Lung (tissue), 12 donors: Measurements from ENCODE around the gene CRB2. TPM values are rescaled to one million over a fixed set of nuclear protein-coding genes. Genes with fewer than 3 reads are reported as not detected.

Experiments
- ATAC-seq: fragments of 200-7000 bp; cut with Tn5 transposase; one replicate; pipeline ENCODE4 v1.9.1; 2020; ENCODE audit warnings: moderate number of reproducible peaks; ENCODE audit not compliant: insufficient read depth, low FRiP score
- DNase-seq, 3 donors: peaks; one replicate each; pipeline ENCODE4 v3.0.0-alpha.2; 2013 to 2017
- H3K27ac ChIP-seq, 2 donors: one replicate each; pipeline ENCODE4 v1.5.1; 2013; ENCODE audit warnings: mild to moderate bottlenecking in 2 of 2, moderate library complexity in 2 of 2, control low read depth in 1 of 2, inconsistent platforms in 1 of 2, low read depth in 1 of 2, low read length in 1 of 2
- H3K27me3 ChIP-seq, 3 donors: one replicate each; pipeline ENCODE4 v1.5.1; 2013; ENCODE audit warnings: low read length in 2 of 3; ENCODE audit not compliant: control insufficient read depth in 3 of 3, insufficient read depth in 3 of 3
- H3K36me3 ChIP-seq, 4 donors: one replicate each; pipeline ENCODE4 v1.5.1; 2013; ENCODE audit warnings: low read length in 4 of 4, mild to moderate bottlenecking in 1 of 4, moderate library complexity in 1 of 4; ENCODE audit not compliant: control insufficient read depth in 4 of 4, insufficient read depth in 4 of 4
- H3K4me1 ChIP-seq, 5 donors: one replicate each; pipeline ENCODE4 v1.5.1; 2013; ENCODE audit warnings: low read length in 5 of 5, mild to moderate bottlenecking in 2 of 5, moderate library complexity in 1 of 5; ENCODE audit not compliant: control insufficient read depth in 5 of 5, insufficient read depth in 5 of 5
- H3K4me3 ChIP-seq: one replicate; pipeline ENCODE4 v1.5.1; 2013; ENCODE audit warnings: mild to moderate bottlenecking, control low read depth, moderate library complexity
- H3K9ac ChIP-seq, 2 donors: one replicate each; pipeline ENCODE4 v1.5.1; 2013; ENCODE audit warnings: low read length in 2 of 2, control low read depth in 1 of 2; ENCODE audit not compliant: insufficient read depth in 1 of 2
- H3K9me3 ChIP-seq, 4 donors: one replicate each; pipeline ENCODE4 v1.5.1; 2013; ENCODE audit warnings: low read length in 3 of 4, mild to moderate bottlenecking in 1 of 4, moderate library complexity in 1 of 4; ENCODE audit not compliant: control insufficient read depth in 4 of 4, insufficient read depth in 3 of 4
- WGBS, 2 donors: extraction: QIAGEN DNeasy Blood & Tissue Kit; methylation state at CpG; one replicate each; pipeline ENCODE4 v1.1.7; 2013; 5-methylcytosine and 5-hydroxymethylcytosine counted together
- polyA plus RNA-seq, 2 donors: library from polyadenylated mRNA; stranded (reverse); fragments of 200-250 nt; gene quantifications; one replicate each; pipeline ENCODE4 v1.2.1, GENCODE V29; 2013
- total RNA-seq, 2 donors: library from RNA; depleted of rRNA in 1 of 2; stranded (reverse); fragments of >200 nt in 1 of 2; gene quantifications; one replicate each; pipeline ENCODE4 v1.2.1, GENCODE V29; 2014 to 2021
- TF ChIP-seq, protein P1 (sequence below): IDR thresholded peaks from 2 replicates; pipeline ENCODE4 v1.5.1; 2012; ENCODE audit warnings: mild to moderate bottlenecking; ENCODE audit errors: control extremely low read depth, extremely low read depth
- donor health status: control.
- donor health status: control.
- donor health status: Bipolar disorder and iron deficiency.
- donor health status: healthy.
- donor health status: DM: yes; HTN: yes; CAD: no.

CRB2 gene
- total and polyA plus RNA-seq, 4 donors = 0.01 to 0.34 (median 0.21) TPM

DNA sequence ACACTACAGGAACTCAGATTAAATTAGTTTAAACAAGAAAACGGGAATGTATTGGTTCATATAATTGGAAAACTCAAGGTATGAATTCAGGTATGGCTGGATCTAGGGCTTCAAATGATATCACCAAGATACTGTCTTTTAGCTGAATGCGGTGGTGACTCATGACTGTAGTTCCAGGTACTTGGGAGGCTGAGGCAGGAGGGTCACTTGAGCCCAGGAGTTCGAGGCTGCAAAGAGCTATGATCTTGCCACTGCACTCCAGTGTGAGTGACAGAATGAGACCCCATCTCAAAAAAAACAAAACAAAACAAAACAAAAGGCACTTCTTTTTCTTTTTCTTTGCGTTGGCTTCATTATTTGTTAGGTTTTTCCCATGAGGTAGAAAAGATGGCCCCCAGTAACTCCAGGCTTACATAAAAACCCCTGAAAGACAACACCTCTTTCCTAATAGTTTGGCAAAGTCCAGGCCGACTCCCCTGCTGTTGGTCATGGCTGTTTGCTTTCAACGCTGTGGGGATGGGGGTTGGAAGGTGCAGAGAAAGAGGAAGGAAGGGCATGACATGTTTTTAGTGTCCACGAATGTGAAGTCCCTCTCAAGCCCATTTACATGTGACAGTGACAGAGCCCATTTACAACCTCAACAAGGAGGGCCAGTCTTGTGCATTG lies 39.8 kb upstream of the CRB2 start:
- Histone ChIP-seq H3K4me3 (no peak overlapping the region), H3K27ac (no peak overlapping the region), H3K4me1 (peaks cover 0 to 23% (median 8%) of the 10 kb centered on the region in 5 donors), H3K9ac (no peak overlapping the region), H3K36me3 (no peaks in the 10 kb centered on the region), H3K9me3 (no peaks in the 10 kb centered on the region), H3K27me3 (no peaks in the 10 kb centered on the region)
- ATAC-seq = no peak
- 61 to 66% methylated on average over 7 of the region's 7 CpGs for WGBS, 2 donors
- no peak for DNase-seq
- TF ChIP-seq, protein P1, sequence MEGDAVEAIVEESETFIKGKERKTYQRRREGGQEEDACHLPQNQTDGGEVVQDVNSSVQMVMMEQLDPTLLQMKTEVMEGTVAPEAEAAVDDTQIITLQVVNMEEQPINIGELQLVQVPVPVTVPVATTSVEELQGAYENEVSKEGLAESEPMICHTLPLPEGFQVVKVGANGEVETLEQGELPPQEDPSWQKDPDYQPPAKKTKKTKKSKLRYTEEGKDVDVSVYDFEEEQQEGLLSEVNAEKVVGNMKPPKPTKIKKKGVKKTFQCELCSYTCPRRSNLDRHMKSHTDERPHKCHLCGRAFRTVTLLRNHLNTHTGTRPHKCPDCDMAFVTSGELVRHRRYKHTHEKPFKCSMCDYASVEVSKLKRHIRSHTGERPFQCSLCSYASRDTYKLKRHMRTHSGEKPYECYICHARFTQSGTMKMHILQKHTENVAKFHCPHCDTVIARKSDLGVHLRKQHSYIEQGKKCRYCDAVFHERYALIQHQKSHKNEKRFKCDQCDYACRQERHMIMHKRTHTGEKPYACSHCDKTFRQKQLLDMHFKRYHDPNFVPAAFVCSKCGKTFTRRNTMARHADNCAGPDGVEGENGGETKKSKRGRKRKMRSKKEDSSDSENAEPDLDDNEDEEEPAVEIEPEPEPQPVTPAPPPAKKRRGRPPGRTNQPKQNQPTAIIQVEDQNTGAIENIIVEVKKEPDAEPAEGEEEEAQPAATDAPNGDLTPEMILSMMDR = no peak

DNA sequence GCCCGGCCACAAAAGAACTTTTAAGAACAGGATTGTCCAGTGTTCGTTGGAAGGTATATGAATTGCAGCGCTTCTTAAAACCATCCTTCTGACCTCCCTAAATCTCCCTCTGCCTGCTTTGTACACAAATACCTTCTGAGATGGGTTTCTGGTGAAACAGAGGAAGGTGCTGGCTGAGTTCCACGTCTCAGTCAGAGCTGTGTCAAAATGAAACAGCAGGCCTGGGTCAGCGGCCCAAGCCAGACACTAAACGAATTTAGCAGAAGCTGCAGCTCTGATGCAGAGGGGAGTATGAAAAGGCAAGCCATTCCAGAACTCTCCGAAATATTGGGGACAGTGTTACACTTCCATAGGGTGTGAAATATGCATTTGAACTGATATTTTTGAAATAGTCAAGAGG lies 37.8 kb upstream of the CRB2 start:
- Histone ChIP-seq H3K27ac (no peak overlapping the region), H3K4me1 (peaks cover 0 to 28% (median 8%) of the 10 kb centered on the region in 5 donors), H3K9me3 (no peaks in the 10 kb centered on the region), H3K9ac (no peak overlapping the region), H3K4me3 (no peak overlapping the region), H3K27me3 (no peaks in the 10 kb centered on the region), H3K36me3 (no peaks in the 10 kb centered on the region)
- TF ChIP-seq, protein P1 = no peak
- peak; percentile 45 to 69 (median 56) for DNase-seq
- no peak for ATAC-seq
- 57 to 59% methylated on average over 7 of the region's 7 CpGs for WGBS, 2 donors

DNA sequence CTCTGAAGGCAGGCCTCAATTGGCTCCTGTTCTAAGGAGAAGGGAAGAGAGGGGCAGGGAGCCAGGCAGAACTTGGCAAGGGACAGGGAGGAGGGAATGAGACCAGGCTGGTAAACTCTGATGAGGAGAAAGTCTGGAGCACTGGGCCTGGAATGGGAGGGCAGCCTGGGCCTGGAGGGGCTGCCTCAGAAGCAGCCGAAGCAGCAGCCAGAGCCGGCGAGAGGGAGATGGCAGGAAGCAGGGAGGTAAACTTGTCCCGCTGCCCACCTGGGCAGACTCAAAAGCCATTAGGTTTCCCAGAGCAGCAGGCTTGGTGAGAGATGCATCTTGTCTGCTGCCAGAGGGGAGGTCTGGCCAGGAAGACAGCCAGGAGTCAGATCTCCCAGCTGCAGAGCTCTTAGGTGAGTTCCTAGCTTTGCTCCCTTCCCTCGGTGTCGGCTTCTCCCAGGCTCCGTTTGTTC lies 37.0 kb upstream of the CRB2 start:
- Histone ChIP-seq H3K9me3 (no peaks in the 10 kb centered on the region), H3K27me3 (no peaks in the 10 kb centered on the region), H3K9ac (no peak overlapping the region), H3K36me3 (no peaks in the 10 kb centered on the region), H3K27ac (no peak overlapping the region), H3K4me3 (no peak overlapping the region), H3K4me1 (peaks cover 0 to 28% (median 8%) of the 10 kb centered on the region in 5 donors)
- ATAC-seq = no peak
- 63 to 79% methylated on average over 7 of the region's 7 CpGs for WGBS, 2 donors
- DNase-seq = peak; percentile 80 to 87 (median 86)
- TF ChIP-seq, protein P1 = no peak
